Heart left ventricle (tissue), 16 donors: ENCODE data around the gene OLIG3. TPM values are rescaled to one million over a fixed set of nuclear protein-coding genes. Genes with fewer than 3 reads are reported as not detected.

Experiments used
- ATAC-seq, 4 donors: fragments of 200-7000 bp; cut with Tn5 transposase; one replicate each; pipeline ENCODE4 v1.9.1; 2020 to 2022; ENCODE audit warnings: moderate library complexity in 4 of 4, mild to moderate bottlenecking in 3 of 4, moderate number of reproducible peaks in 1 of 4
- DNase-seq, 5 donors: peaks; one replicate each; pipeline ENCODE4 v3.0.0-alpha.2; 2020
- H3K27ac ChIP-seq, 12 donors: fragments of 200-600 bp; sonication (generic) in 4 of 12; one replicate each; pipeline versions ENCODE4 v1.5.0 to v1.8.0; 2016 to 2022; ENCODE audit warnings: mild to moderate bottlenecking in 2 of 12
- H3K27me3 ChIP-seq, 9 donors: fragments of 200-600 bp; sonication (generic) in 2 of 9; one replicate each; pipeline versions ENCODE4 v1.5.1 to v1.8.0; 2016 to 2022; ENCODE audit warnings: mild to moderate bottlenecking in 3 of 9
- H3K36me3 ChIP-seq, 9 donors: fragments of 200-600 bp; sonication (generic) in 2 of 9; one replicate each; pipeline versions ENCODE4 v1.5.0 to v1.8.0; 2018 to 2022; ENCODE audit warnings: mild to moderate bottlenecking in 2 of 9
- H3K4me1 ChIP-seq, 12 donors: fragments of 200-600 bp; sonication (generic) in 4 of 12; one replicate each; pipeline versions ENCODE4 v1.5.0 to v1.8.0; 2016 to 2022; ENCODE audit warnings: mild to moderate bottlenecking in 3 of 12
- H3K4me3 ChIP-seq, 12 donors: fragments of 200-600 bp; sonication (generic) in 4 of 12; one replicate each; pipeline versions ENCODE4 v1.5.0 to v1.8.0; 2017 to 2022; ENCODE audit warnings: mild to moderate bottlenecking in 9 of 12, moderate library complexity in 4 of 12
- H3K9me3 ChIP-seq, 12 donors: fragments of 200-600 bp; sonication (generic) in 4 of 12; one replicate each; pipeline versions ENCODE4 v1.5.0 to v1.8.0; 2016 to 2022; ENCODE audit warnings: mild to moderate bottlenecking in 1 of 12
- CTCF ChIP-seq, 12 donors: fragments of 200-600 bp; sonication (generic) in 4 of 12; IDR thresholded peaks; one replicate each; pipeline versions ENCODE4 v1.5.0 to v1.8.0; 2018 to 2022; ENCODE audit warnings: antibody characterized with exemption in 12 of 12, mild to moderate bottlenecking in 5 of 12
- POLR2A ChIP-seq, 2 donors: fragments of 450-650 bp; IDR thresholded peaks; one replicate each; pipeline ENCODE4 v1.6.1; 2017; ENCODE audit warnings: antibody characterized with exemption in 2 of 2, mild to moderate bottlenecking in 2 of 2, moderate library complexity in 2 of 2
- WGBS, 4 donors: extraction: QIAGEN DNeasy Blood & Tissue Kit in 2 of 4; methylation state at CpG; one replicate each; pipeline versions ENCODE4 v1.1.5 to v1.1.7; 2013 to 2018; 5-methylcytosine and 5-hydroxymethylcytosine counted together
- intact Hi-C, 10 donors: fragments of 100-400 bp; cut with DNase I; formaldehyde crosslinking; loops; one replicate each; pipeline versions ENCODE4 v1.11.1 to v1.14.2; 2022
- polyA plus RNA-seq, 2 donors: library from polyadenylated mRNA; stranded (reverse); fragments of 200-250 nt; gene quantifications; one replicate each; pipeline ENCODE4 v1.2.3, GENCODE V29; 2013
- total RNA-seq, 9 donors: library from RNA; depleted of rRNA in 2 of 9; stranded (reverse); fragments of >200 nt in 2 of 9; fragmentation: NEBNext Ultra II Directional in 3 of 9; extraction: Animal tissue kit (Norgen Biotek cat#: 25700) in 3 of 9; gene quantifications; one replicate each; pipeline versions ENCODE4 v1.1.0 to v1.2.4, GENCODE V29; 2016 to 2023
- donor health status: ischemic (EF 13 %, LVEDD 7.1; RV severe dilation, severe dysfunction).
- donor health status: healthy with polysubstance abuse.
- donor health status: DM: no; HTN: yes; CAD: no.
- donor health status: DM: no; HTN: no; CAD: no.
- donor health status: ischemic (EF 25% LVEDD 6.9; RV normal size, moderate dysfunction).
- donor health status: ischemic (EF 25% LVEDD 5.7; RV mildly dilated, moderate dysfunction).
- donor health status: healthy.
- donor health status: DM: yes; HTN: yes; CAD: no.
- donor health status: ischemic (EF 35%, LVEDD 5.7; RV mildly dilated, moderate dysfunction).
- donor health status: nonischemic (EF 11% LVEDD 7.7; RV severe dilation, severe dysfunction).
- donor health status: DM: yes; HTN: yes; CAD: no.
- donor health status: PGD.
- donor health status: ischemic (EF 29% LVEDD 5.4; RV normal size, mild dysfunction).
- donor health status: nonischemic (EF 23%, LVEDD 6.1; RV moderate dilation, normal function).

OLIG3 gene
- total and polyA plus RNA-seq, 11 donors: not detected

GRCh38 chr6:137522198-137522798 is 28.1 kb upstream of the OLIG3 start:
- peaks cover 7 to 54% (median 32%) of the 10 kb centered on the region in 9 donors for H3K27me3 ChIP-seq

GRCh38 chr6:137520520-137520919 is 26.3 kb upstream of the OLIG3 start:
- WGBS, 4 donors: 87 to 89% (median 88%) methylated on average over 4 of the region's 4 CpGs
- intact Hi-C loops: no loop called here

More at GRCh38 chr6:137522198-137522798, 28.1 kb upstream of the OLIG3 start:
- peaks cover 0 to 17% (median 0%) of the 10 kb centered on the region in 12 donors for H3K9me3 ChIP-seq
- H3K36me3 ChIP-seq: no peaks in the 10 kb centered on the region
- no peak for TF ChIP-seq CTCF (IDR thresholded peaks at IDR 0.05)
- no peak for TF ChIP-seq POLR2A (IDR thresholded peaks at IDR 0.05)
- ATAC-seq (no peak), DNase-seq (no peak)
- 59 to 74% (median 68%) methylated on average over 2 of the region's 2 CpGs for WGBS, 4 donors
- H3K27ac ChIP-seq: no peak overlapping the region
- no peaks in the 10 kb centered on the region for H3K4me1 ChIP-seq
- intact Hi-C loops: no loop called here
- H3K4me3 ChIP-seq: no peak overlapping the region

GRCh38 chr6:137519629-137520176 is 25.5 kb upstream of the OLIG3 start:
- no peak for TF ChIP-seq POLR2A (IDR thresholded peaks at IDR 0.05)
- no peak for TF ChIP-seq CTCF (IDR thresholded peaks at IDR 0.05)
- no peak for DNase-seq
- no peak overlapping the region for H3K4me3 ChIP-seq
- no peak for ATAC-seq
- H3K9me3 ChIP-seq: no peaks in the 10 kb centered on the region
- H3K36me3 ChIP-seq: no peaks in the 10 kb centered on the region
- no peaks in the 10 kb centered on the region for H3K4me1 ChIP-seq
- peaks cover 7 to 78% (median 56%) of the 10 kb centered on the region in 9 donors for H3K27me3 ChIP-seq
- no peak overlapping the region for H3K27ac ChIP-seq
- intact Hi-C loops: no loop called here
- WGBS, 4 donors: 30 to 33% (median 31%) methylated on average over 9 of the region's 9 CpGs

More at GRCh38 chr6:137520520-137520919, 26.3 kb upstream of the OLIG3 start:
- H3K4me3 ChIP-seq: no peak overlapping the region
- ATAC-seq (no peak), DNase-seq (no peak)
- TF ChIP-seq CTCF (IDR thresholded peaks at IDR 0.05): no peak
- TF ChIP-seq POLR2A (IDR thresholded peaks at IDR 0.05): no peak
- H3K9me3 ChIP-seq: peaks cover 0 to 2% (median 0%) of the 10 kb centered on the region in 12 donors
- no peak overlapping the region for H3K27ac ChIP-seq
- H3K27me3 ChIP-seq: peaks cover 7 to 71% (median 48%) of the 10 kb centered on the region in 9 donors
- H3K36me3 ChIP-seq: no peaks in the 10 kb centered on the region
- no peaks in the 10 kb centered on the region for H3K4me1 ChIP-seq

- no peaks in the 10 kb centered on the region for H3K4me1 ChIP-seq
- peaks cover 7 to 91% (median 66%) of the 10 kb centered on the region in 9 donors for H3K27me3 ChIP-seq
- intact Hi-C loops: no loop called here
- no peaks in the 10 kb centered on the region for H3K36me3 ChIP-seq
- DNase-seq: no peak
- 14 to 18% (median 17%) methylated on average over 7 of the region's 7 CpGs for WGBS, 4 donors
- TF ChIP-seq POLR2A (IDR thresholded peaks at IDR 0.05) (no peak), CTCF (IDR thresholded peaks at IDR 0.05) (no peak)
- H3K27ac ChIP-seq: no peak overlapping the region
- no peaks in the 10 kb centered on the region for H3K9me3 ChIP-seq
- H3K4me3 ChIP-seq: no peak overlapping the region
- no peak for ATAC-seq
These were observed 24.3 kb upstream of the OLIG3 start for GRCh38 chr6:137518386-137518983.
